Measurements from ENCODE around the gene PRR7.

DNA sequence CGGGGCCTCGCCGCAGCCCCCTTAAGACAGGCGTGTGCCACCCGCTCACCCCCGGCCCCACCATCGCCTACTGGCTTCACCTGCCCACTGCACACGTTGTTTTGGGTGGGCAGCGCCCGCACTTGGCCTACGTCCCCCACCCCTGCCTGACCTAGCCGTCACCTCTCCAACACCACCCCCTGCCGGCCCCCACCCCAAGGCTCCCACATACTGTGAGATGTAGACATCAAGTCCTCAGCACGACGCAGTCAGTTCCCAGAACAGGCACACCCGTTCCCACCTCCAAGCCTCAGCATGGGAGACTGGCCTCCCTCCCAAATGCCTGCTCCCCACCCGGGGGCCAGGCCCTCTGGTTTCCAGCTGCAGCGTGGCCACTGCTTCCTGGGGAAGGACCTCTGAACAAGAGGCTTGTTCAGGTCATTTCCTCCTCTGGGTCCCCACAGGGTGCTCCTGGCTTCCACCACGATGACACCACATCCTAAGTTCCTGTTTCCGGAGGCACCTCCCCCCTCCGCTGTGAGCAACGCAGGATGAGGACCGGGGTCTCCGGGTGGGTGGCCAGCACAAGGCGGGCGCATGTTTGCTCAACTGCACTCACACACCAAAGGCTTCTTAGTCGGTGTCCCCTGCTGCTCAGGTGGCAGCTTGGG, 15.5 kb downstream of the PRR7 start:
- no peak for TF ChIP-seq EZH2phosphoT487 (IDR thresholded peaks at IDR 0.05; ENCODE audit: borderline replicate concordance, low read depth)
- TF ChIP-seq FOSL2 (IDR thresholded peaks at IDR 0.05; ENCODE audit: borderline replicate concordance, low read depth) = no peak
- TF ChIP-seq, protein P1, sequence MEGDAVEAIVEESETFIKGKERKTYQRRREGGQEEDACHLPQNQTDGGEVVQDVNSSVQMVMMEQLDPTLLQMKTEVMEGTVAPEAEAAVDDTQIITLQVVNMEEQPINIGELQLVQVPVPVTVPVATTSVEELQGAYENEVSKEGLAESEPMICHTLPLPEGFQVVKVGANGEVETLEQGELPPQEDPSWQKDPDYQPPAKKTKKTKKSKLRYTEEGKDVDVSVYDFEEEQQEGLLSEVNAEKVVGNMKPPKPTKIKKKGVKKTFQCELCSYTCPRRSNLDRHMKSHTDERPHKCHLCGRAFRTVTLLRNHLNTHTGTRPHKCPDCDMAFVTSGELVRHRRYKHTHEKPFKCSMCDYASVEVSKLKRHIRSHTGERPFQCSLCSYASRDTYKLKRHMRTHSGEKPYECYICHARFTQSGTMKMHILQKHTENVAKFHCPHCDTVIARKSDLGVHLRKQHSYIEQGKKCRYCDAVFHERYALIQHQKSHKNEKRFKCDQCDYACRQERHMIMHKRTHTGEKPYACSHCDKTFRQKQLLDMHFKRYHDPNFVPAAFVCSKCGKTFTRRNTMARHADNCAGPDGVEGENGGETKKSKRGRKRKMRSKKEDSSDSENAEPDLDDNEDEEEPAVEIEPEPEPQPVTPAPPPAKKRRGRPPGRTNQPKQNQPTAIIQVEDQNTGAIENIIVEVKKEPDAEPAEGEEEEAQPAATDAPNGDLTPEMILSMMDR (IDR thresholded peaks at IDR 0.05) = no peak
- TF ChIP-seq EP300 (IDR thresholded peaks at IDR 0.05; ENCODE audit: borderline replicate concordance in 1 of 2, low read depth in 1 of 2, low read length in 1 of 2) = no peak
- no peak for TF ChIP-seq NFIC (IDR thresholded peaks at IDR 0.05; ENCODE audit: borderline replicate concordance)
- TF ChIP-seq TAF1 (IDR thresholded peaks at IDR 0.05; ENCODE audit: borderline replicate concordance, low read depth, low read length) = no peak
- TF ChIP-seq, protein P2, sequence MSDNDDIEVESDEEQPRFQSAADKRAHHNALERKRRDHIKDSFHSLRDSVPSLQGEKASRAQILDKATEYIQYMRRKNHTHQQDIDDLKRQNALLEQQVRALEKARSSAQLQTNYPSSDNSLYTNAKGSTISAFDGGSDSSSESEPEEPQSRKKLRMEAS (IDR thresholded peaks at IDR 0.05; ENCODE audit: low read depth) = no peak
- no peak for TF ChIP-seq YY1 (IDR thresholded peaks at IDR 0.05; ENCODE audit: low read depth)
- no peak for TF ChIP-seq POLR2AphosphoS5 (IDR thresholded peaks at IDR 0.05; ENCODE audit: low read depth, low read length)
- no peak for TF ChIP-seq NRF1 (IDR thresholded peaks at IDR 0.05; ENCODE audit: low read depth, low read length)
- no peak for TF ChIP-seq FOXJ3 (CRISPR knock-in tag; IDR thresholded peaks at IDR 0.05)
- no peak for TF ChIP-seq JUND (IDR thresholded peaks at IDR 0.05)
- no peak for TF ChIP-seq CHD2 (IDR thresholded peaks at IDR 0.05; ENCODE audit: low read length, partially characterized antibody)

Measured in SK-N-SH (cell line).